Pancreas (tissue), 10 donors: ENCODE data around the gene SGPL1. TPM values are rescaled to one million over a fixed set of nuclear protein-coding genes. Genes with fewer than 3 reads are reported as not detected.
"Not testable (repeated sequence)": the region's sequence is repeated elsewhere in the genome, so short reads cannot be mapped to it uniquely, and the experiment has no call there.

ENCODE experiments used
- ATAC-seq, 4 donors: fragments of 200-7000 bp; cut with Tn5 transposase; one replicate each; pipeline versions ENCODE4 v1.8.0 to v1.9.1; 2020; ENCODE audit warnings: mild to moderate bottlenecking in 4 of 4, moderate library complexity in 4 of 4
- DNase-seq, 6 donors: peaks; one replicate each; pipeline ENCODE4 v3.0.0-alpha.2; 2020
- FAIRE-seq: peaks from 2 replicates; lab custom pipeline; 2012; peaks lifted over from hg19 to GRCh38; lab: Jason Lieb, UNC
- H3K27ac ChIP-seq, 4 donors: fragments of 200-600 bp; sonication (generic); 1 replicate in 3 of 4; 2 replicates in 1 of 4; pipeline versions ENCODE4 v1.5.0 to v1.8.0; 2020
- H3K27me3 ChIP-seq, 4 donors: fragments of 200-600 bp; one replicate each; pipeline ENCODE4 v1.8.0; 2021
- H3K36me3 ChIP-seq, 3 donors: fragments of 200-600 bp; sonication (generic) in 1 of 3; one replicate each; pipeline versions ENCODE4 v1.5.0 to v1.8.0; 2020 to 2021
- H3K4me1 ChIP-seq, 3 donors: fragments of 200-600 bp; one replicate each; pipeline ENCODE4 v1.8.0; 2021
- H3K4me3 ChIP-seq, 4 donors: fragments of 200-600 bp; sonication (generic) in 2 of 4; one replicate each; pipeline versions ENCODE4 v1.5.0 to v1.8.0; 2020 to 2021
- H3K9me3 ChIP-seq, 4 donors: fragments of 200-600 bp; one replicate each; pipeline ENCODE4 v1.8.0; 2021
- WGBS, 2 donors: extraction: QIAGEN DNeasy Blood & Tissue Kit; methylation state at CpG; one replicate each; pipeline ENCODE4 v1.1.7; 2013; 5-methylcytosine and 5-hydroxymethylcytosine counted together
- intact Hi-C, 3 donors: fragments of 100-400 bp; cut with DNase I; formaldehyde crosslinking; loops; one replicate each; pipeline versions ENCODE4 v1.11.1 to v1.14.2; 2022
- polyA plus RNA-seq, 2 donors: library from polyadenylated mRNA; stranded (reverse); fragments of 200-250 nt; gene quantifications; one replicate each; pipeline ENCODE4 v1.2.3, GENCODE V29; 2013
- total RNA-seq, 6 donors: library from RNA; stranded (reverse); fragmentation: NEBNext Ultra II Directional in 4 of 6; extraction: Animal tissue kit (Norgen Biotek cat#: 25700) in 4 of 6; gene quantifications; one replicate each; pipeline versions ENCODE4 v1.2.1 to v1.2.4, GENCODE V29; 2021 to 2023
- TF ChIP-seq, protein P1 (sequence below), 4 donors: fragments of 200-600 bp; sonication (generic) in 3 of 4; IDR thresholded peaks; one replicate each; pipeline versions ENCODE4 v1.5.0 to v1.8.0; 2021; ENCODE audit warnings: antibody characterized with exemption in 4 of 4
- donor health status: healthy with polysubstance abuse.
- donor health status: DM: no; HTN: no; CAD: no; lungs with moderate emphysema.
- donor health status: DM: no; HTN: no; CAD: no.
- donor health status: control.
- donor health status: control.
- donor health status: Bipolar disorder and iron deficiency.
- donor health status: DM: yes; HTN: yes; CAD: no.
- donor health status: DM: no; HTN: no; CAD: no.
- donor health status: DM: no; HTN: no; CAD: no.
- donor health status: DM: yes; HTN: yes; CAD: no.

Gene SGPL1, protein sequence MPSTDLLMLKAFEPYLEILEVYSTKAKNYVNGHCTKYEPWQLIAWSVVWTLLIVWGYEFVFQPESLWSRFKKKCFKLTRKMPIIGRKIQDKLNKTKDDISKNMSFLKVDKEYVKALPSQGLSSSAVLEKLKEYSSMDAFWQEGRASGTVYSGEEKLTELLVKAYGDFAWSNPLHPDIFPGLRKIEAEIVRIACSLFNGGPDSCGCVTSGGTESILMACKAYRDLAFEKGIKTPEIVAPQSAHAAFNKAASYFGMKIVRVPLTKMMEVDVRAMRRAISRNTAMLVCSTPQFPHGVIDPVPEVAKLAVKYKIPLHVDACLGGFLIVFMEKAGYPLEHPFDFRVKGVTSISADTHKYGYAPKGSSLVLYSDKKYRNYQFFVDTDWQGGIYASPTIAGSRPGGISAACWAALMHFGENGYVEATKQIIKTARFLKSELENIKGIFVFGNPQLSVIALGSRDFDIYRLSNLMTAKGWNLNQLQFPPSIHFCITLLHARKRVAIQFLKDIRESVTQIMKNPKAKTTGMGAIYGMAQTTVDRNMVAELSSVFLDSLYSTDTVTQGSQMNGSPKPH
- 10 to 100 TPM; 28.8 to 55.8 (median 34.8) TPM for total RNA-seq
- polyA plus RNA-seq = 10 to 100 TPM; 12.0 to 14.4 TPM

- H3K27me3 ChIP-seq = no peaks in the 10 kb centered on the region
- H3K36me3 ChIP-seq = peaks cover 0 to 12% (median 3%) of the 10 kb centered on the region in 3 donors
- H3K4me3 ChIP-seq = peak within 1 kb of the TSS; percentile 63 to 74 (median 68)
- peak; percentile 76 to 97 (median 90) for DNase-seq
- TF ChIP-seq, protein P1, sequence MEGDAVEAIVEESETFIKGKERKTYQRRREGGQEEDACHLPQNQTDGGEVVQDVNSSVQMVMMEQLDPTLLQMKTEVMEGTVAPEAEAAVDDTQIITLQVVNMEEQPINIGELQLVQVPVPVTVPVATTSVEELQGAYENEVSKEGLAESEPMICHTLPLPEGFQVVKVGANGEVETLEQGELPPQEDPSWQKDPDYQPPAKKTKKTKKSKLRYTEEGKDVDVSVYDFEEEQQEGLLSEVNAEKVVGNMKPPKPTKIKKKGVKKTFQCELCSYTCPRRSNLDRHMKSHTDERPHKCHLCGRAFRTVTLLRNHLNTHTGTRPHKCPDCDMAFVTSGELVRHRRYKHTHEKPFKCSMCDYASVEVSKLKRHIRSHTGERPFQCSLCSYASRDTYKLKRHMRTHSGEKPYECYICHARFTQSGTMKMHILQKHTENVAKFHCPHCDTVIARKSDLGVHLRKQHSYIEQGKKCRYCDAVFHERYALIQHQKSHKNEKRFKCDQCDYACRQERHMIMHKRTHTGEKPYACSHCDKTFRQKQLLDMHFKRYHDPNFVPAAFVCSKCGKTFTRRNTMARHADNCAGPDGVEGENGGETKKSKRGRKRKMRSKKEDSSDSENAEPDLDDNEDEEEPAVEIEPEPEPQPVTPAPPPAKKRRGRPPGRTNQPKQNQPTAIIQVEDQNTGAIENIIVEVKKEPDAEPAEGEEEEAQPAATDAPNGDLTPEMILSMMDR (IDR thresholded peaks at IDR 0.05) = peak; percentile 95 to 97 (median 96)
- H3K27ac ChIP-seq = peak within 1 kb of the TSS; percentile 84 to 94 (median 90)
- FAIRE-seq = no peak
- intact Hi-C loops = loop anchor here in 1 of 3 donors (5.0 kb wide), 1 partner anchor 67 kb away; no protein-coding TSS in a partner anchor
- peak; percentile 92 to 97 (median 94) for ATAC-seq
- peaks cover 7 to 9% (median 8%) of the 10 kb centered on the region in 3 donors for H3K4me1 ChIP-seq
- 1 to 4% methylated on average over 16 to 58 of the region's 58 CpGs for WGBS, 2 donors
- no peaks in the 10 kb centered on the region for H3K9me3 ChIP-seq
Observed at GRCh38 chr10:70815504-70816219, at the start of gene SGPL1. Gene SGPL1 (plus strand): TSS chr10:70815948. CDS start chr10:70816854, 906 bp downstream.

GRCh38 chr10:70768026-70768685 lies 47.6 kb upstream of the SGPL1 start:
- 74 to 75% methylated on average over 6 of the region's 6 CpGs for WGBS, 2 donors
- ATAC-seq = peak in 2 of 4 donors; percentile 41 to 75
- H3K4me1 ChIP-seq, DNase-seq, FAIRE-seq, H3K9me3 ChIP-seq, intact Hi-C loops, H3K36me3 ChIP-seq, H3K4me3 ChIP-seq, H3K27ac ChIP-seq, H3K27me3 ChIP-seq: not testable (repeated sequence)

GRCh38 chr10:70769121-70769520 lies 46.6 kb upstream of the SGPL1 start:
- H3K36me3 ChIP-seq = no peaks in the 10 kb centered on the region
- DNase-seq (no peak), FAIRE-seq (no peak), ATAC-seq (no peak)
- no peaks in the 10 kb centered on the region for H3K9me3 ChIP-seq
- H3K27ac ChIP-seq = no peak overlapping the region
- H3K4me3 ChIP-seq = no peak overlapping the region
- H3K4me1 ChIP-seq = no peaks in the 10 kb centered on the region
- 72 to 80% methylated on average over 4 of the region's 4 CpGs for WGBS, 2 donors
- no peaks in the 10 kb centered on the region for H3K27me3 ChIP-seq
- intact Hi-C loops = no loop called here
- TF ChIP-seq, protein P1 (IDR thresholded peaks at IDR 0.05) = no peak

GRCh38 chr10:70770001-70770400 lies 45.7 kb upstream of the SGPL1 start:
- H3K4me1 ChIP-seq = no peaks in the 10 kb centered on the region
- ATAC-seq (no peak), DNase-seq (no peak), FAIRE-seq (no peak)
- H3K27ac ChIP-seq = no peak overlapping the region
- intact Hi-C loops = no loop called here
- H3K36me3 ChIP-seq = no peaks in the 10 kb centered on the region
- H3K27me3 ChIP-seq = no peaks in the 10 kb centered on the region
- no peak overlapping the region for H3K4me3 ChIP-seq
- no peaks in the 10 kb centered on the region for H3K9me3 ChIP-seq
- TF ChIP-seq, protein P1 (IDR thresholded peaks at IDR 0.05) = no peak
- WGBS, 2 donors = 64 to 68% methylated on average over 2 of the region's 2 CpGs

DNA sequence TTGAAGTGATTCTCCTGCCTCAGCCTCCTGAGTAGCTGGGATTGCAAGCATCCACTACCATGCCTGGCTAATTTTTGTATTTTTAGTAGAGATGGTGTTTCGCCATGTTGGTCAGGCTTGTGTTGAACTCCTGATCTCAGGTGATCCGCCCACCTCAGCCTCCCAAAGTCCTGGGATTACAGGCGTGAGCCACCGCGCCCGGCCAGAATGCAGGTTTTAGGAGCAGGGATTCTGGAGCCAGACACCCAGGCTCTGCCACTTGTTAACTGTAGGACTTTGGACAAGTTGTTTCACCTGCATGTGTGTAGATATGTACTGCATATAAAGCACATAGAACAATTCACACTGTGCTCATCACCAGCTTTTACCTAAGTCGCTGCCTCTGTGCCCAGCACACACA lies 45.2 kb upstream of the SGPL1 start:
- WGBS, 2 donors = 89 to 93% methylated on average over 7 of the region's 7 CpGs
- intact Hi-C loops, ATAC-seq: not testable (repeated sequence)

More for the DNA sequence above, 45.2 kb upstream of the SGPL1 start:
- not testable (repeated sequence) for H3K4me3 ChIP-seq, H3K9me3 ChIP-seq, H3K27me3 ChIP-seq, H3K36me3 ChIP-seq, H3K4me1 ChIP-seq, FAIRE-seq, H3K27ac ChIP-seq
- peak in 1 of 6 donors; percentile 16 for DNase-seq
